Aorta (tissue), 5 donors: ENCODE measurements around the gene MYO1E. TPM values are rescaled to one million over a fixed set of nuclear protein-coding genes. Genes with fewer than 3 reads are reported as not detected.

Source experiments
- ATAC-seq: fragments of 200-7000 bp; cut with Tn5 transposase; one replicate; pipeline ENCODE4 v1.9.1; 2022; ENCODE audit warnings: moderate library complexity; ENCODE audit not compliant: low FRiP score
- DNase-seq, 2 donors: peaks; one replicate each; pipeline ENCODE4 v3.0.0-alpha.2; 2020
- H3K27ac ChIP-seq, 2 donors: one replicate each; pipeline ENCODE4 v1.5.1; 2013; ENCODE audit warnings: low read length in 2 of 2, mild to moderate bottlenecking in 2 of 2, moderate library complexity in 2 of 2, control low read depth in 1 of 2, inconsistent platforms in 1 of 2, low read depth in 1 of 2
- H3K27me3 ChIP-seq, 2 donors: one replicate each; pipeline ENCODE4 v1.6.1; 2013; ENCODE audit warnings: control low read depth in 1 of 2, low read length in 1 of 2, mild to moderate bottlenecking in 1 of 2, moderate library complexity in 1 of 2; ENCODE audit not compliant: insufficient read depth in 2 of 2, control insufficient read depth in 1 of 2
- H3K36me3 ChIP-seq, 2 donors: one replicate each; pipeline ENCODE4 v1.6.1; 2013; ENCODE audit warnings: control low read depth in 1 of 2, low read length in 1 of 2, mild to moderate bottlenecking in 1 of 2; ENCODE audit not compliant: insufficient read depth in 2 of 2, control insufficient read depth in 1 of 2
- H3K4me1 ChIP-seq, 2 donors: one replicate each; pipeline ENCODE4 v1.6.1; 2013; ENCODE audit warnings: low read length in 2 of 2, control low read depth in 1 of 2, mild to moderate bottlenecking in 1 of 2, moderate library complexity in 1 of 2; ENCODE audit not compliant: insufficient read depth in 2 of 2, control insufficient read depth in 1 of 2
- H3K4me3 ChIP-seq, 2 donors: one replicate each; pipeline ENCODE4 v1.5.1; 2013; ENCODE audit warnings: low read length in 2 of 2, control low read depth in 1 of 2, mild to moderate bottlenecking in 1 of 2
- H3K9me3 ChIP-seq: one replicate; pipeline ENCODE4 v1.6.1; 2013; ENCODE audit warnings: mild to moderate bottlenecking, low read length; ENCODE audit not compliant: control insufficient read depth
- WGBS, 2 donors: extraction: QIAGEN DNeasy Blood & Tissue Kit; methylation state at CpG; one replicate each; pipeline ENCODE4 v1.1.7; 2013; 5-methylcytosine and 5-hydroxymethylcytosine counted together
- intact Hi-C, 2 donors: fragments of 100-400 bp; cut with DNase I; formaldehyde crosslinking; loops; one replicate each; pipeline versions ENCODE4 v1.14.2 to v1.15.0; 2022
- polyA plus RNA-seq, 2 donors: library from polyadenylated mRNA; stranded (reverse); fragments of 200-250 nt; gene quantifications; one replicate each; pipeline ENCODE4 v1.2.3, GENCODE V29; 2013
- total RNA-seq, 2 donors: library from RNA; stranded (reverse); fragmentation: NEBNext Ultra II Directional; extraction: Animal tissue kit (Norgen Biotek cat#: 25700); gene quantifications; one replicate each; pipeline ENCODE4 v1.2.1, GENCODE V29; 2021
- donor health status: healthy with polysubstance abuse.
- donor health status: Bipolar disorder and iron deficiency.
- donor health status: DM: no; HTN: no; CAD: no.
- donor health status: DM: no; HTN: no; CAD: no.
- donor health status: DM: yes; HTN: yes; CAD: no.

MYO1E gene
- total and polyA plus RNA-seq, 4 donors = 44.6 to 225 (median 105) TPM

DNA sequence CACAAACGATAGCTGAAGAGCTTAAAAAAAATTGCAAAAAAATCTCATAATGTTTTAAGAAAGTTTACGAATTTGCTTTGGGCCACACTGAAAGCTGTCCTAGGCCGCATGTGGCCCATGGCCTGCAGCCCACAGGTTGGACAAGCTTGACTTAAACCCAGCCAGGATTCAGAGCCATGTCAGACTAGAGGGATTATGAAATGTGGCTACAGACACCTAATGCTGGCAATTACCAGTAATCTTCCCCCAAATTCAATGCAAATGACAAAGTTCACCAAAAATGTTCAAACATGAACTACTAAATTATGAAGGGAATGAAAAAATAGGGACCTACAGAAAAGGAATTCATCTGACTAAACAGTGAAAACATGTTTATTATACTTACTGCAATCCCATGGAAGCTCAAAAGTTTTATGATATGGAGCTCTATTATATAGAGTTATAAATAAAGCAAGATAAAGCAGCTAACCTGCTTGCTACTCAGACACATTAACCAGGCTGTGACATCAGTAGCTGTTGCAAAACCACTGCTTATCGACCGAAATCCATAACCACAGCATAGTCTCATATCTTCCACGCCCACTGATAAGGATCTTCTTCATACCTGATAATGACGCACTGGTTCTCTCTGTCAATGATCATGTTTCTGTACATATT lies 116.9 kb downstream of the MYO1E start:
- intact Hi-C loops = no loop called here
- 92% methylated on average over 7 of the region's 7 CpGs for WGBS, 2 donors

GRCh38 chr15:59252137-59252536 lies 120.5 kb downstream of the MYO1E start:
- Histone ChIP-seq H3K27ac (no peak overlapping the region), H3K27me3 (no peaks in the 10 kb centered on the region), H3K4me3 (no peak overlapping the region), H3K4me1 (no peaks in the 10 kb centered on the region), H3K36me3 (peaks cover under 1 to 5% of the 10 kb centered on the region in 2 donors), H3K9me3 (no peaks in the 10 kb centered on the region)
- intact Hi-C loops = loop anchor here in 1 of 2 donors (5.0 kb wide), 1 partner anchor 120 kb away; the partner anchor contains the start of gene MYO1E
- DNase-seq = no peak
- ATAC-seq = no peak
- WGBS, 2 donors = 96 to 100% methylated on average over 5 of the region's 5 CpGs

More for the DNA sequence above, 116.9 kb downstream of the MYO1E start:
- Histone ChIP-seq H3K27me3 (no peaks in the 10 kb centered on the region), H3K9me3 (no peaks in the 10 kb centered on the region), H3K4me1 (no peaks in the 10 kb centered on the region), H3K4me3 (no peak overlapping the region), H3K27ac (no peak overlapping the region), H3K36me3 (peaks cover 4 to 5% of the 10 kb centered on the region in 2 donors)
- ATAC-seq = no peak
- no peak for DNase-seq

- no peak overlapping the region for H3K27ac ChIP-seq
- no peaks in the 10 kb centered on the region for H3K4me1 ChIP-seq
- no peak overlapping the region for H3K4me3 ChIP-seq
- DNase-seq (no peak), ATAC-seq (no peak)
- intact Hi-C loops = loop anchor here in 1 of 2 donors (5.0 kb wide), 1 partner anchor 121 kb away; the partner anchor contains the start of gene MYO1E
- H3K9me3 ChIP-seq = no peaks in the 10 kb centered on the region
- H3K27me3 ChIP-seq = no peaks in the 10 kb centered on the region
- 63 to 66% methylated on average over 7 of the region's 7 CpGs for WGBS, 2 donors
- H3K36me3 ChIP-seq = peaks cover 0 to 5% of the 10 kb centered on the region in 2 donors
These were observed 121.4 kb downstream of the MYO1E start for GRCh38 chr15:59251001-59251845.

- Histone ChIP-seq H3K4me3 (no peak overlapping the region), H3K27ac (no peak overlapping the region), H3K9me3 (no peaks in the 10 kb centered on the region), H3K36me3 (no peaks in the 10 kb centered on the region), H3K27me3 (no peaks in the 10 kb centered on the region), H3K4me1 (no peaks in the 10 kb centered on the region)
- DNase-seq (no peak), ATAC-seq (no peak)
- intact Hi-C loops = loop anchor here in 1 of 2 donors (5.0 kb wide), 1 partner anchor 122 kb away; the partner anchor contains the start of gene MYO1E
- 92 to 94% methylated on average over 13 of the region's 13 CpGs for WGBS, 2 donors
These were observed 122.4 kb downstream of the MYO1E start for GRCh38 chr15:59250249-59250648.

GRCh38 chr15:59249816-59250215 lies 122.9 kb downstream of the MYO1E start:
- ATAC-seq = no peak
- no peak for DNase-seq
- Histone ChIP-seq H3K4me1 (no peaks in the 10 kb centered on the region), H3K27ac (no peak overlapping the region), H3K36me3 (no peaks in the 10 kb centered on the region), H3K9me3 (no peaks in the 10 kb centered on the region), H3K27me3 (no peaks in the 10 kb centered on the region), H3K4me3 (no peak overlapping the region)
- 91 to 97% methylated on average over 5 of the region's 5 CpGs for WGBS, 2 donors
- intact Hi-C loops = loop anchor here (5.0 to 10.0 kb wide), 3 partner anchors 47 to 245 kb away; partner anchors contain the start of gene MYO1E (in 2 of the 2)

DNA sequence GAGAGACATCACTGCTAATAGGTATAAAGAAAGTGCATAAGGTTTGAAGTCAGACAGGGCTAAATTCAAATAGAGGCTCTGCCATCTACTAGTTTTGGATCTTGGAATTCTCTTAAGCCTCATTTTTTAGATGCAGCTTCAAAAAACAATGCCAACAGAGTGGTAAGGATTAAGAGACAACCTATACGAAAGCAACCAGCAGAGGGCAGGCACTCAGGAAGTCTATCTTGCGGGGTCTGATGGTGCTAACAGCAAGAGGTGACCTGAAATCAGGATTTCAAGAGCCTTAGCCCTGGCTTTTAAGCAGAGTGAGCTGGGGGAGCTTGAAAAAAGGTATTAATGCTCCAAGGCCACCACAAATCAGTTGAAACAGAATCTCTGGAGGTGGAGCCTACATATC lies 125.3 kb downstream of the MYO1E start:
- Histone ChIP-seq H3K36me3 (no peaks in the 10 kb centered on the region), H3K4me1 (no peaks in the 10 kb centered on the region), H3K27ac (no peak overlapping the region), H3K9me3 (no peaks in the 10 kb centered on the region), H3K27me3 (no peaks in the 10 kb centered on the region), H3K4me3 (no peak overlapping the region)
- DNase-seq (peak in 1 of 2 donors; percentile 64), ATAC-seq (no peak)
- WGBS, 2 donors = 1 to 12% methylated on average over 2 of the region's 2 CpGs
- intact Hi-C loops = loop anchor here (5.0 to 10.0 kb wide), 3 partner anchors 50 to 247 kb away; partner anchors contain the start of gene MYO1E (in 1 of the 2)

- intact Hi-C loops = loop anchor here (5.0 to 10.0 kb wide), 3 partner anchors 52 to 249 kb away; partner anchors contain the start of gene MYO1E (in 1 of the 2)
These were observed 127.1 kb downstream of the MYO1E start for GRCh38 chr15:59245559-59245958.

DNA sequence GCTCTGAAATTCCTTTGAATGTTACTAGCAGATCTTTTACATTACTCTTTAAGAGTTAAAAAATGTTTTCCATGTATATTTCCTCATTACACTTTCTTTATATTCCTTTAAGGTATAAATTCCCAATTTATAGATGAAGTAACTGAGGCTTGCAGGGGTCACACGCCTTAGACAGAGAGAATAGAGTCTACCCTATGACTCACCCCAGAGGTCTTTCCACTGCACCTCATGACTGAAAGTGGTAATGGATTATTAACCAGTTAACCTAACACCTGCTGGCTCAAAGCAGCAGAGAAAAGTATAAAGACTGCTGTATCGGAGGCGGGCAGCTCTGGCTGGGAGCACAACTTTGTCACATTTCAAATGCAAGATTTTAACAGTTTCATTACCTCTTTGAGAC lies 128.3 kb downstream of the MYO1E start:
- ATAC-seq = no peak
- WGBS, 2 donors = 88 to 89% methylated on average over 3 of the region's 3 CpGs
- intact Hi-C loops = loop anchor here (10.0 kb wide), 1 partner anchor 250 kb away; no protein-coding TSS in a partner anchor
- no peaks in the 10 kb centered on the region for H3K36me3 ChIP-seq
- H3K4me3 ChIP-seq = no peak overlapping the region
- no peaks in the 10 kb centered on the region for H3K27me3 ChIP-seq
- no peak for DNase-seq
- H3K27ac ChIP-seq = no peak overlapping the region
- no peaks in the 10 kb centered on the region for H3K4me1 ChIP-seq
- no peaks in the 10 kb centered on the region for H3K9me3 ChIP-seq

More at GRCh38 chr15:59245559-59245958, 127.1 kb downstream of the MYO1E start:
- Histone ChIP-seq H3K9me3 (no peaks in the 10 kb centered on the region), H3K36me3 (no peaks in the 10 kb centered on the region), H3K4me1 (no peaks in the 10 kb centered on the region), H3K27ac (no peak overlapping the region), H3K27me3 (no peaks in the 10 kb centered on the region), H3K4me3 (no peak overlapping the region)
- ATAC-seq (no peak), DNase-seq (no peak)
- 54 to 59% methylated on average over 2 of the region's 2 CpGs for WGBS, 2 donors
